ENCODE measurements around the gene REV1. TPM values are rescaled to one million over a fixed set of nuclear protein-coding genes. Genes with fewer than 3 reads are reported as not detected.

The REV1 gene
- polyA plus RNA-seq, 1 donor from 2014 or later: 15.8 TPM

DNA sequence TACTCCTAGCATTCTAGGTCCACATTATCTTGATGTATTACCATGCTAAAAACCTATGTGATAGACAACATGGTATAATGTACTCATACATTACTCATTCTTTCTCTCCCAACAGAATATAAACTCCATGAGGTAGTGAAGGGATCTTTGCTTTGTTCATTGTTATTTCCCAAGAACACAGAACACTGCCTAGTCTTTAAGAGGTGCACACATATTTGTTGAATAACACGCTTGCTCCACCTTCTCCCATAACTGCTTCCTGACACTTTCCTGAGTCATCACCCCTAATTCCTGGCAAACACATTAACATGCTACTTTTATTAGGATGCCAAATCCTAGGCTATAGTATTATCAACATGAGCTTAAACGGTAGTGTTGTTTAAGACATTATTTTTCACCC lies 41.3 kb downstream of the REV1 start:
- Mint-ChIP-seq H3K9me3 (no peaks in the 10 kb centered on the region), H3K36me3 (peaks cover 11% of the 10 kb centered on the region), H3K27me3 (no peaks in the 10 kb centered on the region), H3K4me3 (no peak overlapping the region), H3K27ac (no peak overlapping the region), H3K4me1 (peaks cover 4 to 10% (median 5%) of the 10 kb centered on the region in 3 donors)

DNA sequence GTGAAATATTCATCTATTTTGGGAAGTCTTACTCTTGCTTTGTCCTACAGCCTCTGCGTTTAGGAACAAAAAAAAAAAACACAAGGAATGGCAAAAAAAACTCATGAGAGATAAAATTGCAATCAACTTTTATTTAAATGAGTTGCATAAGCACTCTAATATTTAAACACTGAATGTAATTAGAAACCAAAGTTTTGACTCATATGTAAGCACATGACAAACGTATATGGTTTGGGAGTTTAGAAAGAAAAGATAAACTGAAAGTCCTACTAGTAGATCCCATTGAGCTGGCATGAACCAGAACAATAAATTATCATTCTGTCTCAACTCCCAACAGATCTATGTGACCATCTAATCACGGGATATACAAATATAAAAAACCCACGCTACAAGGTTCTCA lies 44.8 kb downstream of the REV1 start:
- Mint-ChIP-seq H3K27me3 (no peaks in the 10 kb centered on the region), H3K4me3 (no peak overlapping the region), H3K27ac (peak overlapping the region in 1 of 3 donors; percentile 47), H3K9me3 (no peaks in the 10 kb centered on the region), H3K36me3 (peaks cover 2% of the 10 kb centered on the region), H3K4me1 (peaks cover 0 to 5% (median 3%) of the 10 kb centered on the region in 3 donors)

- H3K27me3 Mint-ChIP-seq: no peaks in the 10 kb centered on the region
- H3K4me3 Mint-ChIP-seq: no peak overlapping the region
- H3K9me3 Mint-ChIP-seq: no peaks in the 10 kb centered on the region
- peaks cover 2% of the 10 kb centered on the region for H3K36me3 Mint-ChIP-seq
- peaks cover 0 to 5% (median 3%) of the 10 kb centered on the region in 3 donors for H3K4me1 Mint-ChIP-seq
- peak overlapping the region in 1 of 3 donors; percentile 47 for H3K27ac Mint-ChIP-seq
Observed at GRCh38 chr2:99444222-99444621, 45.6 kb downstream of the REV1 start.

DNA sequence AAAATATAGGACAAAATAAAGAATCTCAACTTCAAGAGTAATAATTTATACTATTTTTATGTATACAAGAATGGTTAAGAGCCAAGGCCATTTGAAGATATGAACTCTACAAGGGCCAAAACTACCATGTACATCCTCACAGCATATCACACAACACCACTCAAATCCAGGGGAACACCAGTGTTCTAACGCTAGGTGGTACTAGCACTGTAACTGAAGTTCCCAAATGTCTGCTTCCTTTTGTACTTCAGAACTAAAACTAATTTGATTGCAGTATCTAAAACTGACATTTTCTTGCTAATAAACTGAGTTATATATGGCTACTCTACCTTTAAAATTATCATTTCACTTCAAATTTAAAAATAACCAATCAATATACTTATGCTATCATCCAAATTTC lies 47.0 kb downstream of the REV1 start:
- no peak overlapping the region for H3K27ac Mint-ChIP-seq
- H3K27me3 Mint-ChIP-seq: no peaks in the 10 kb centered on the region
- no peaks in the 10 kb centered on the region for H3K36me3 Mint-ChIP-seq
- peaks cover 0 to 5% (median 3%) of the 10 kb centered on the region in 3 donors for H3K4me1 Mint-ChIP-seq
- H3K4me3 Mint-ChIP-seq: no peak overlapping the region
- H3K9me3 Mint-ChIP-seq: no peaks in the 10 kb centered on the region

DNA sequence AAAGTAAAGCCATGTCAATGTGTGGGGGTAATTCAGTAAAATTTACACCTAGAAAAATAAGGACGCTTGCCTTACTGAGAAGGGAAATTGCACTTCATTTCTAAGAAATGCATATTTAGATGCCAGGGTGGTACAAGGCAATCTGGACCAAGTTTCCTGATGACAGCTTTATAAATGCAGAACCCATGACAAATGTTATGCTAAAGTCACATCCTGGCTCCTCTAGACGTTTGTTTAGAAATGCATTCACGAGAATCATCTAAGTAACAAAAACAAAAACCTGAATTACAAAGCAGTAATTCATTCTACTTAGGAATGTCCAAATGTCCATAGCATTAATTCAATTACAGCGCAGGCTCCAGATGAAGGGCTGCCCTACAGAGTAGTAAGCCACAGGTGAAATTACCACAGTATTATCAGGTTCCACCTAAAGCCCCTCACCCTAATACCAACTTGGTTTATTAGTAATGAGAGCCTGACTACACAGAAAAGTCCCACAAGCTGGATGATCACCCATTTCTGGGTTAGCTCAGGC lies 49.8 kb downstream of the REV1 start:
- Mint-ChIP-seq H3K9me3 (no peaks in the 10 kb centered on the region), H3K27me3 (no peaks in the 10 kb centered on the region), H3K27ac (no peak overlapping the region), H3K36me3 (no peaks in the 10 kb centered on the region), H3K4me1 (peaks cover 0 to 1% (median 0%) of the 10 kb centered on the region in 3 donors), H3K4me3 (no peak overlapping the region)

GRCh38 chr2:99436874-99437273 lies 52.9 kb downstream of the REV1 start:
- Mint-ChIP-seq H3K9me3 (no peaks in the 10 kb centered on the region), H3K4me3 (peak overlapping the region in 1 of 4 donors; percentile 12), H3K36me3 (no peaks in the 10 kb centered on the region), H3K27ac (no peak overlapping the region), H3K4me1 (peaks cover 0 to 1% (median 0%) of the 10 kb centered on the region in 3 donors), H3K27me3 (no peaks in the 10 kb centered on the region)

GRCh38 chr2:99433340-99433739 lies 56.5 kb downstream of the REV1 start:
- Mint-ChIP-seq H3K9me3 (no peaks in the 10 kb centered on the region), H3K36me3 (no peaks in the 10 kb centered on the region), H3K27me3 (no peaks in the 10 kb centered on the region), H3K27ac (no peak overlapping the region), H3K4me1 (peaks cover 4 to 12% (median 10%) of the 10 kb centered on the region in 3 donors), H3K4me3 (no peak overlapping the region)

- Mint-ChIP-seq H3K9me3 (no peaks in the 10 kb centered on the region), H3K27ac (no peak overlapping the region), H3K27me3 (no peaks in the 10 kb centered on the region), H3K36me3 (no peaks in the 10 kb centered on the region), H3K4me3 (no peak overlapping the region), H3K4me1 (peaks cover 4 to 12% (median 10%) of the 10 kb centered on the region in 3 donors)
Observed at GRCh38 chr2:99431587-99432275, 58.1 kb downstream of the REV1 start.

GRCh38 chr2:99430614-99431291 lies 59.1 kb downstream of the REV1 start:
- H3K4me1 Mint-ChIP-seq: peaks cover 4 to 12% (median 10%) of the 10 kb centered on the region in 3 donors
- H3K27ac Mint-ChIP-seq: peak overlapping the region in 1 of 3 donors; percentile 6
- H3K9me3 Mint-ChIP-seq: no peaks in the 10 kb centered on the region
- peaks cover 2% of the 10 kb centered on the region for H3K36me3 Mint-ChIP-seq
- no peaks in the 10 kb centered on the region for H3K27me3 Mint-ChIP-seq
- H3K4me3 Mint-ChIP-seq: no peak overlapping the region

- Mint-ChIP-seq H3K9me3 (no peaks in the 10 kb centered on the region), H3K4me1 (no peaks in the 10 kb centered on the region), H3K36me3 (peaks cover 3% of the 10 kb centered on the region), H3K4me3 (no peak overlapping the region), H3K27me3 (no peaks in the 10 kb centered on the region), H3K27ac (no peak overlapping the region)
Observed at GRCh38 chr2:99425022-99425421, 64.8 kb downstream of the REV1 start.

GRCh38 chr2:99424371-99424770 lies 65.4 kb downstream of the REV1 start:
- Mint-ChIP-seq H3K27me3 (no peaks in the 10 kb centered on the region), H3K9me3 (no peaks in the 10 kb centered on the region), H3K27ac (no peak overlapping the region), H3K4me1 (no peaks in the 10 kb centered on the region), H3K36me3 (peaks cover 3% of the 10 kb centered on the region), H3K4me3 (no peak overlapping the region)

DNA sequence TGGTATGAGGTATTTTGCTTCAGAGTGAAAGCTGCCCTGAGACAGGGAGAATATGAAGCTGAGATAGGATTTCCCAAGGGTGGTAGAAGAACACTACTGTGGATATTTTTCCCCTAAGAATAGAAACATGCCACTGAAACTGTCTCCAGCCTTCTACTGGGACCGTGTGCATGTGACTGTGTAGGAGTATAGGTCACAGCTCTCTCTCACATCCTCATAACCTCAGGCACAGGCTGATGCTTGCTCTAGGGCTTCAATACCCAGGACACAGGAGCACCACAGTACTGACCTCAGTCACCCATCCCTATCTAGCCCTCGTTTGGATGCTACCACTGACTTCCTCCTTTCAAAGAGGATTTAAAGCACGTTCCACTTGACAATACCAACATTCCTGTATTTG lies 67.2 kb downstream of the REV1 start:
- Mint-ChIP-seq H3K4me1 (no peaks in the 10 kb centered on the region), H3K27ac (no peak overlapping the region), H3K4me3 (no peak overlapping the region), H3K27me3 (no peaks in the 10 kb centered on the region), H3K9me3 (no peaks in the 10 kb centered on the region), H3K36me3 (peaks cover 5% of the 10 kb centered on the region)

GRCh38 chr2:99421469-99421868 lies 68.3 kb downstream of the REV1 start:
- no peaks in the 10 kb centered on the region for H3K9me3 Mint-ChIP-seq
- peaks cover 6% of the 10 kb centered on the region for H3K36me3 Mint-ChIP-seq
- H3K27me3 Mint-ChIP-seq: no peaks in the 10 kb centered on the region
- peak overlapping the region in 1 of 3 donors; percentile 86 for H3K27ac Mint-ChIP-seq
- H3K4me1 Mint-ChIP-seq: no peaks in the 10 kb centered on the region
- no peak overlapping the region for H3K4me3 Mint-ChIP-seq

DNA sequence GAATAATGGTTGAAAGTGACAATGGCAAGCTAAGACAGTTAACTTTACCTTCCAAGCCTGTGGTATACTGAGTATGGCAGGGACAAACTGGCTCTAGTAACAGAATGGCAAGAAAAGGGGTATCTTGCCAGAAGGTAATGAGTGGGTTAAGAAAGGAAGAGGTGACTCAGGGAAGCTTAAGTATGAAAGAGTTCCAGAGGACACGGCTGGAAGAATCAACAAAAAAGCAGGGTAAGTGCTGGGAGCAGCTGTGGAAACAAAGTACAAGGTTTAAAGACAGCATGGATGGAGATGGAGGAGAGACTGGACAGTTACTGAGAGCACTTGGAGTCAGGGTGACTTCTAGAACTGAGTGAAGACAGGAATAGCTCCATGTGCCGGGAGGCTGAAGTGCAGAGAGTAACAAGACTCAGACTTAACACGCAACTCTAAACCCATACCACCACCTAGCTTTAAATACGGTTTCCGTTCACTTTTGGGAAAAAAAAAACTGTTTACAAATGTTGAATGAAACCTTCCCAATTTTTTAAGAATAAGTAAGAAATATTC lies 69.0 kb downstream of the REV1 start:
- H3K36me3 Mint-ChIP-seq: peaks cover 6% of the 10 kb centered on the region

DNA sequence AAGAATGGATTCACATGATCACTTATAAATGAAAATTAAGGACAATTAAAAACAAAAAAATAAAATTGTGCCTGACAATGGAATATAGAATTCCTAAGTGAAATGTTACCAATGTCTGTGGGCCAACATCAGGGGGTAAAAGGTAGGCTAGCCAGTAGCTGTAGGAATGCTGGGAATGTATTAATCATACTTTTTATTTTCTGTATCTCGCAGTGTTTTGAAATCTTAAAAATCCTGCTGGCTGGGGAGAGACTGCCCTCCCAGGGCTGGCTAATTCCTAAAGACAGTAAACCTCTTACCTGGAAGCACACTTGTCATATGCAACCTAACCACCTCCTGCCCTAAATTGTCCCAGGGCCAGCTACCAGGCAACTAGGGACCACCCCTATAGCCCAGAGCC lies 69.8 kb downstream of the REV1 start:
- no peak overlapping the region for H3K4me3 Mint-ChIP-seq
- no peaks in the 10 kb centered on the region for H3K27me3 Mint-ChIP-seq
- no peaks in the 10 kb centered on the region for H3K4me1 Mint-ChIP-seq
- H3K27ac Mint-ChIP-seq: peak overlapping the region in 1 of 3 donors; percentile 72
- no peaks in the 10 kb centered on the region for H3K9me3 Mint-ChIP-seq
- H3K36me3 Mint-ChIP-seq: peaks cover 9% of the 10 kb centered on the region

More for the DNA sequence above, 69.0 kb downstream of the REV1 start:
- H3K27me3 Mint-ChIP-seq: no peaks in the 10 kb centered on the region
- no peaks in the 10 kb centered on the region for H3K4me1 Mint-ChIP-seq
- H3K9me3 Mint-ChIP-seq: no peaks in the 10 kb centered on the region
- H3K4me3 Mint-ChIP-seq: no peak overlapping the region
- no peak overlapping the region for H3K27ac Mint-ChIP-seq
